Measurements from ENCODE around the gene TTC7B. TPM values are rescaled to one million over a fixed set of nuclear protein-coding genes. Genes with fewer than 3 reads are reported as not detected.

The TTC7B gene
- total and polyA plus RNA-seq, 7 donors, result 18.9 to 97.0 (median 59.0) TPM

- Histone ChIP-seq H3K36me3 (ENCODE audit: insufficient read depth in 1 of 2, low read depth in 1 of 2) (no peaks in the 10 kb centered on the region), H3K27me3 (ENCODE audit: insufficient read depth in 3 of 3, low read length in 2 of 3) (no peaks in the 10 kb centered on the region), H3K9me3 (no peaks in the 10 kb centered on the region), H3K27ac (peak overlapping the region; percentile 52), H3K4me3 (no peak overlapping the region), H3K4me1 (peaks cover 60% of the 10 kb centered on the region)
- intact Hi-C loops (cut with DNase I), result no loop called here
- TF ChIP-seq, protein P1, sequence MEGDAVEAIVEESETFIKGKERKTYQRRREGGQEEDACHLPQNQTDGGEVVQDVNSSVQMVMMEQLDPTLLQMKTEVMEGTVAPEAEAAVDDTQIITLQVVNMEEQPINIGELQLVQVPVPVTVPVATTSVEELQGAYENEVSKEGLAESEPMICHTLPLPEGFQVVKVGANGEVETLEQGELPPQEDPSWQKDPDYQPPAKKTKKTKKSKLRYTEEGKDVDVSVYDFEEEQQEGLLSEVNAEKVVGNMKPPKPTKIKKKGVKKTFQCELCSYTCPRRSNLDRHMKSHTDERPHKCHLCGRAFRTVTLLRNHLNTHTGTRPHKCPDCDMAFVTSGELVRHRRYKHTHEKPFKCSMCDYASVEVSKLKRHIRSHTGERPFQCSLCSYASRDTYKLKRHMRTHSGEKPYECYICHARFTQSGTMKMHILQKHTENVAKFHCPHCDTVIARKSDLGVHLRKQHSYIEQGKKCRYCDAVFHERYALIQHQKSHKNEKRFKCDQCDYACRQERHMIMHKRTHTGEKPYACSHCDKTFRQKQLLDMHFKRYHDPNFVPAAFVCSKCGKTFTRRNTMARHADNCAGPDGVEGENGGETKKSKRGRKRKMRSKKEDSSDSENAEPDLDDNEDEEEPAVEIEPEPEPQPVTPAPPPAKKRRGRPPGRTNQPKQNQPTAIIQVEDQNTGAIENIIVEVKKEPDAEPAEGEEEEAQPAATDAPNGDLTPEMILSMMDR (IDR thresholded peaks at IDR 0.05), result no peak
- ATAC-seq (no peak), DNase-seq (peak in 1 of 2 donors; percentile 28)
- 85 to 86% (median 86%) methylated on average over 15 of the region's 15 CpGs for WGBS, 3 donors
Measured at GRCh38 chr14:90808759-90809529, 7.3 kb downstream of the TTC7B start.

DNA sequence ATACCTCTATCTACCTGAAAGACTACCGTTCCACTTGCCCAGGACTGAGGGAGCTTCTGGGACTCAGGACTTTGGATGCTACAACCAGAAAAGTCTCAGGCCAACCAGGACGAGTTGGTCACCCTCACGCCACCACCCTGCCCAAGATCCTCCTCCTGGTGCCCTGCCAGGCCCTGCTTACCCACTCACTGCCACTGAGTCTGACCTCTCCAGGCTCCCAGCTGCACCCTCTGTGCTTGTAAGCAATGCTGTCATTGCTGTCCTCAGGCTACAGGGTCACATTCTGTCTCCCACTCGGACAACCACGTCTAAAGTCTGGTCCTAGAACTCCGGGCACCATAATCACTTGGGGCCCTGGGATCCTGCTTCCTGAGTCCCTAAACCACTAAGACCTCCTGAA is 9.2 kb downstream of the TTC7B start:
- peak in 1 of 2 donors; percentile 49 for DNase-seq

DNA sequence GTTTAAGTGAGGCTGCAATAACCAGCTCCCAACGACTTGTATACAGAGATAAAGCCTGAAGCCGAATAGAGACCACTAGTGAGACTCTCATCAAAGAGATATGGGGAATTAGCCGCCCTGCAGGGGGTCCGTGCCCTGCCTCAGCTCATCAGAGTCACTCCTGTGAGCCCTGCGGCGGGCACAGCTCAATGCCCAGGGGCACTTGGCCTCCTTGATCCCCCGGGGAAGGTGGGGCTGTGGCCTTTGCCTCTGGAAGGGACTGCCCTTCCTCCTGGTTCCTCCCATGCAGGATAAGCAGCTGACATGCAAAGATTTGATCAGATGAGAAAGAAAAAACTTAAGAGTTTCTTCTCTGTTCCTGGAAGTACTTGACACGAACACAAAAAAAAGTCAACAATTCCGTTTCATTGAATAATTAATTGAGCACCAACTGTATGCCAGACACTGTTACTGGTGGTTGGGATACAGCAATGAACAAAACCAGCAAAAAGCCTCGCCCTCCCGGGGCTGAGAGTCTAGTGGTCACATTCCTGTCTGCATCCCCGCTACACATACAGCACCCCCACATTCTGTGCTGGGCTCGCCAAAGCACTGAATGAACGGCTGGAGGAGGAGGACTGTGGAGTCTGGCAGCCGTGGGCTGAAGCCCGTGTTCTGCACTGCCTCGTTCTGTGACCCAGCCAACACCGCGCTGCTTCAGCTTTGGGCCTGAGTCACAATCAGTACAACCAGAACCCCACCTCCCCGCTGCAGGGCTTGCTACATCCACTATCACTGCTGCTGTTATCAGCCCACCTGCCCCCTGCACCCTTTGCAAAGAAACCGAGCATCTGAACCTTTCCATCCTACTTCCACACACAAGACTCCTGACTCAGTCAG is 10.3 kb downstream of the TTC7B start:
- Histone ChIP-seq H3K4me1 (peaks cover 55% of the 10 kb centered on the region), H3K27ac (no peak overlapping the region)
- DNase-seq, result peak; percentile 43 to 59

More for the DNA sequence above, 9.2 kb downstream of the TTC7B start:
- H3K9me3 ChIP-seq, result no peaks in the 10 kb centered on the region
- H3K27ac ChIP-seq, result peak overlapping the region; percentile 34
- intact Hi-C loops (cut with DNase I), result no loop called here
- H3K4me3 ChIP-seq, result no peak overlapping the region
- peaks cover 56% of the 10 kb centered on the region for H3K4me1 ChIP-seq
- WGBS, 3 donors, result 49 to 69% (median 50%) methylated on average over 6 of the region's 6 CpGs
- TF ChIP-seq, protein P1 (IDR thresholded peaks at IDR 0.05), result no peak
- peak in 2 of 4 donors; percentile 14 to 48 for ATAC-seq
- no peaks in the 10 kb centered on the region for H3K36me3 ChIP-seq (ENCODE audit: insufficient read depth in 1 of 2, low read depth in 1 of 2)
- no peaks in the 10 kb centered on the region for H3K27me3 ChIP-seq (ENCODE audit: insufficient read depth in 3 of 3, low read length in 2 of 3)

DNA sequence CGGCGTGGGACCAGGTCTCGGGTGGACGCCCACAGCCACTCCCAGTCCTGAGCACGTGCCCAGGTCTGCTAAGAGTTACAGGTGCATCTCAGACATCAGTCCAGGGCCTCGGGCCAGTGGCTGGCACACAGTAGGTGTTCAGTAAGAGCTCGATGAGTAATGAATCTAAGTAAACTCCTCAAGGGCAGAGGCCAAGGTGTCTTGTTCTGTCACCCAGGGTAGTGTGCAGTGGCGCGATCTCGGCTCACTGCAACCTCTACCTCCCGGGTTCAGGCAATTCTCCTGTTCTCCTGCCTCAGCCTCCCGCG is 11.2 kb downstream of the TTC7B start:
- H3K27ac ChIP-seq, result no peak overlapping the region
- no peaks in the 10 kb centered on the region for H3K36me3 ChIP-seq (ENCODE audit: insufficient read depth in 1 of 2, low read depth in 1 of 2)
- 89 to 99% (median 91%) methylated on average over 13 of the region's 13 CpGs for WGBS, 3 donors
- H3K27me3 ChIP-seq (ENCODE audit: insufficient read depth in 3 of 3, low read length in 2 of 3), result no peaks in the 10 kb centered on the region
- intact Hi-C loops (cut with DNase I), result no loop called here
- no peak overlapping the region for H3K4me3 ChIP-seq
- H3K4me1 ChIP-seq, result peaks cover 46% of the 10 kb centered on the region
- DNase-seq (no peak), ATAC-seq (no peak)
- no peaks in the 10 kb centered on the region for H3K9me3 ChIP-seq
- TF ChIP-seq, protein P1 (IDR thresholded peaks at IDR 0.05), result no peak

More for the DNA sequence above, 10.3 kb downstream of the TTC7B start:
- H3K27me3 ChIP-seq (ENCODE audit: insufficient read depth in 3 of 3, low read length in 2 of 3), result no peaks in the 10 kb centered on the region
- H3K9me3 ChIP-seq, result no peaks in the 10 kb centered on the region
- no peaks in the 10 kb centered on the region for H3K36me3 ChIP-seq (ENCODE audit: insufficient read depth in 1 of 2, low read depth in 1 of 2)
- no peak overlapping the region for H3K4me3 ChIP-seq
- intact Hi-C loops (cut with DNase I), result no loop called here
- WGBS, 3 donors, result 77 to 79% (median 77%) methylated on average over 21 of the region's 21 CpGs
- peak in 2 of 4 donors; percentile 10 to 12 for ATAC-seq
- TF ChIP-seq, protein P1 (IDR thresholded peaks at IDR 0.05), result no peak

Data from psoas muscle (tissue), 8 donors.